ENCODE results near the gene NT5C3B.

DNA sequence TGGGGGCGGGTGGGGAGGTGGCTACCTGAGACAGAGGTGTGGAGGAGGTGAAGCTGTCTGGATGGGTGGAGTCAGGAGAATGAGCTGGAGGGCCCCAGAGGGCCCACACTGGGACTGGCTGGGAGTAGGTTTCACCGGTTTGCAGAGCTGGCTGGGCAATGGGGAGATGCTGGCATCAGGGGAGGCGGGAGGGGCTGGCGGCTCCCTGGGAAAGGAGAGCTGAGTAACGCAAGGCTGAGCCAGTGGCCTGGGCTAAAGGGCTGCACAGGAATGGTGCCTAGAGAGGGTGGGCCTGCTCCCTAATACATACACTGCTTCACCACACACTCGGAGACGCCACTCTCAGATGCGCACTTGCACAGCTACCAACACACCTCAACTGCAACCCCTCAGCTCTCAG is 36.7 kb downstream of the NT5C3B start:
- no peak for TF ChIP-seq TAF1 (IDR thresholded peaks at IDR 0.05; ENCODE audit: low read depth)
- no peak for TF ChIP-seq CREB1 (IDR thresholded peaks at IDR 0.05; ENCODE audit: low read depth)

Data from Ishikawa (cell line).